HepG2 (cell line): ENCODE results near the gene MXRA7. TPM values are rescaled to one million over a fixed set of nuclear protein-coding genes. Genes with fewer than 3 reads are reported as not detected.

Source experiments
- ATF2 ChIP-seq: sonication (generic); formaldehyde crosslinking; IDR thresholded peaks from 2 replicates; pipeline ENCODE4 v1.4.0; 2020; ENCODE audit warnings: missing genetic modification reagents
- ATF6 ChIP-seq: sonication (generic); formaldehyde crosslinking; conservative IDR thresholded peaks from 2 replicates; pipeline ENCODE4 v1.4.0; 2020; ENCODE audit warnings: missing genetic modification reagents
- FOSL2 ChIP-seq: sonication (generic); formaldehyde crosslinking; IDR thresholded peaks from 2 replicates; pipeline ENCODE4 v1.4.0; 2020; ENCODE audit warnings: missing genetic modification reagents
- MED13 ChIP-seq: sonication (generic); formaldehyde crosslinking; IDR thresholded peaks from 2 replicates; pipeline ENCODE4 v1.5.0; 2020; ENCODE audit warnings: missing genetic modification reagents
- NFIB ChIP-seq: sonication (generic); formaldehyde crosslinking; IDR thresholded peaks from 2 replicates; pipeline ENCODE4 v1.9.0; 2021; ENCODE audit warnings: missing genetic modification reagents, mild to moderate bottlenecking, borderline replicate concordance
- NR2C2 ChIP-seq: sonication (generic); formaldehyde crosslinking; IDR thresholded peaks from 2 replicates; pipeline ENCODE4 v1.4.0; 2020; ENCODE audit warnings: missing genetic modification reagents, mild to moderate bottlenecking, moderate library complexity, borderline replicate concordance
- POLR2A ChIP-seq, 2 experiments: IDR thresholded peaks; 2 replicates each; pipeline ENCODE4 v1.6.1; 2011; ENCODE audit warnings: low read depth in 2 of 2, low read length in 2 of 2, mild to moderate bottlenecking in 1 of 2, moderate library complexity in 1 of 2; ENCODE audit not compliant: insufficient read depth in 1 of 2
- RXRB ChIP-seq: IDR thresholded peaks from 2 replicates; pipeline ENCODE4 v1.6.1; 2016; ENCODE audit warnings: borderline replicate concordance, missing genetic modification reagents, missing compliant biosample characterization
- TEF ChIP-seq: sonication (generic); formaldehyde crosslinking; IDR thresholded peaks from 2 replicates; pipeline ENCODE4 v1.5.0; 2020; ENCODE audit warnings: missing genetic modification reagents
- TRIM22 ChIP-seq: fragments of 450-650 bp; IDR thresholded peaks from 2 replicates; pipeline ENCODE4 v1.6.1; 2017
- ZBTB20 ChIP-seq: sonication (generic); formaldehyde crosslinking; IDR thresholded peaks from 2 replicates; pipeline ENCODE4 v1.8.1; 2023; ENCODE audit warnings: missing genetic modification reagents, low read depth, mild to moderate bottlenecking, borderline replicate concordance
- ZBTB25 ChIP-seq: IDR thresholded peaks from 2 replicates; pipeline ENCODE4 v1.6.1; 2018; ENCODE audit warnings: missing genetic modification reagents
- ZFAT ChIP-seq: sonication (generic); formaldehyde crosslinking; conservative IDR thresholded peaks from 2 replicates; pipeline ENCODE4 v1.8.1; 2023; ENCODE audit warnings: missing genetic modification reagents, inconsistent platforms
- ZFP41 ChIP-seq: sonication (generic); formaldehyde crosslinking; IDR thresholded peaks from 2 replicates; pipeline ENCODE4 v1.4.0; 2020; ENCODE audit warnings: mild to moderate bottlenecking, missing genetic modification reagents, borderline replicate concordance
- ZIK1 ChIP-seq: sonication (generic); formaldehyde crosslinking; IDR thresholded peaks from 2 replicates; pipeline ENCODE4 v1.5.0; 2020; ENCODE audit warnings: mild to moderate bottlenecking, low read depth, missing genetic modification reagents, borderline replicate concordance
- ZNF354B ChIP-seq: sonication (generic); formaldehyde crosslinking; IDR thresholded peaks from 2 replicates; pipeline ENCODE4 v1.8.0; 2022; ENCODE audit warnings: mild to moderate bottlenecking, missing genetic modification reagents
- ZNF749 ChIP-seq: sonication (generic); formaldehyde crosslinking; IDR thresholded peaks from 2 replicates; pipeline ENCODE4 v1.8.0; 2022; ENCODE audit warnings: mild to moderate bottlenecking, missing genetic modification reagents, moderate library complexity, borderline replicate concordance
- ZNF777 ChIP-seq: sonication (generic); formaldehyde crosslinking; IDR thresholded peaks from 2 replicates; pipeline ENCODE4 v1.4.0; 2020; ENCODE audit warnings: missing genetic modification reagents
- ZNF792 ChIP-seq: IDR thresholded peaks from 2 replicates; pipeline ENCODE4 v1.6.1; 2016
- ZXDC ChIP-seq: sonication (generic); formaldehyde crosslinking; IDR thresholded peaks from 2 replicates; pipeline ENCODE4 v1.5.0; 2020; ENCODE audit warnings: mild to moderate bottlenecking, missing genetic modification reagents
- polyA plus RNA-seq, 8 experiments: library from polyadenylated mRNA; depleted of rRNA in 3 of 8; stranded (reverse) in 7 of 8; unstranded in 1 of 8; fragments of >200 nt; fragmentation: Illumina TruSeq in 4 of 8; extraction: Trizol in 4 of 8; gene quantifications; 2 replicates each; pipeline versions ENCODE4 v1.2.1 to v1.2.3, GENCODE V29; 2011 to 2016; ENCODE audit warnings: low read depth in 4 of 8, missing spikeins in 1 of 8, mixed read lengths in 1 of 8; ENCODE audit not compliant: insufficient read depth in 1 of 8
- total RNA-seq, 5 experiments: library from RNA; depleted of rRNA; stranded (reverse); fragments of >200 nt; fragmentation: Illumina TruSeq; extraction: Trizol; gene quantifications; 2 replicates each; pipeline ENCODE4 v1.2.3, GENCODE V29; 2016; ENCODE audit warnings: low read depth in 1 of 5

The MXRA7 gene
- total and polyA plus RNA-seq, 2 of the 13 experiments (the other 11 are each of a cell fraction or from before 2014, with no cell fraction given), result 44.8 to 112 TPM

- TF ChIP-seq TEF (CRISPR knock-in tag) (no peak), RXRB (CRISPR knock-in tag) (peak; percentile 55), ZXDC (CRISPR knock-in tag) (peak; percentile 83; the same call in 1 of the 2 replicates), ZBTB25 (CRISPR knock-in tag) (peak; percentile 39; the same call in 1 of the 2 replicates), ATF2 (CRISPR knock-in tag) (0 out of 2 replicates have a peak, but pooled peaks have one; percentile 35), ZNF777 (CRISPR knock-in tag) (peak; percentile 75), NFIB (CRISPR knock-in tag) (no peak), MED13 (CRISPR knock-in tag) (0 out of 2 replicates have a peak, but pooled peaks have one; percentile 33), POLR2A (IDR thresholded peaks at IDR 0.05; ENCODE audit: insufficient read depth in 1 of 2, low read depth in 2 of 2, low read length in 2 of 2) (peak; percentile 80 to 83), FOSL2 (peak; percentile 2), ZIK1 (CRISPR knock-in tag) (peak; percentile 83; the same call in 1 of the 2 replicates), ZNF792 (no peak; the same call in none of the 2 replicates), ZNF354B (CRISPR knock-in tag) (peak; percentile 88; the same call in 1 of the 2 replicates), TRIM22 (no peak), NR2C2 (peak; percentile 36; the same call in 1 of the 2 replicates), ZFAT (no peak), ZFP41 (CRISPR knock-in tag) (peak; percentile 79; the same call in 1 of the 2 replicates), ZBTB20 (CRISPR knock-in tag) (no peak), ZNF749 (CRISPR knock-in tag) (peak; percentile 65; the same call in 1 of the 2 replicates), ATF6 (peak; percentile 96)
Observed at GRCh38 chr17:76671123-76671911, 39.4 kb downstream of the MXRA7 start (continued).
